Testis (tissue), 3 donors: ENCODE data around the gene THSD1. TPM values are rescaled to one million over a fixed set of nuclear protein-coding genes. Genes with fewer than 3 reads are reported as not detected.

Source experiments
- polyA plus RNA-seq: library from polyadenylated mRNA; stranded (reverse); fragments of 350-450 nt; fragmentation: Illumina TruSeq; extraction: RNeasy Lipid Tissue Mini Kit (QIAGEN cat#74804); gene quantifications from one replicate; pipeline ENCODE4 v1.2.3, GENCODE V29; 2014; ENCODE audit warnings: low read depth, low replicate concordance; ENCODE audit not compliant: insufficient read depth
- small RNA-seq, 2 donors: library from RNA; depleted of rRNA; stranded (forward); fragments of <200 nt; gene quantifications; one replicate each; pipeline ENCODE3, GENCODE V24; 2016
- total RNA-seq, 2 donors: library from RNA; depleted of rRNA; stranded (reverse); fragments of >200 nt; gene quantifications; one replicate each; pipeline ENCODE4 v1.2.3, GENCODE V29; 2016

Gene THSD1
- total and polyA plus RNA-seq, 3 donors from 2014 or later = 4.4 to 4.9 (median 4.7) TPM

Small RNAs within 50 kb of the gene (small RNA-seq; reads per million reads assigned to genes)
- 0 reads per million in 2 donors for gene RNY4P24

Other genes with a start within 250 kb of the THSD1 start
- 10 to 100 TPM; 26.3 to 41.3 TPM for gene NEK3, start 246.6 kb downstream of the THSD1 start, total RNA-seq
- 40.7 TPM for gene NEK3, start 246.6 kb downstream of the THSD1 start, polyA plus RNA-seq
- 10 to 100 TPM; 24.6 to 25.6 TPM for gene VPS36, start 44.5 kb upstream of the THSD1 start, total RNA-seq
- gene VPS36, start 44.5 kb upstream of the THSD1 start, polyA plus RNA-seq = 9.4 TPM
- gene CKAP2, start 49.3 kb upstream of the THSD1 start, total RNA-seq = 10 to 100 TPM; 33.8 to 43.2 TPM
- 27.0 TPM for gene CKAP2, start 49.3 kb upstream of the THSD1 start, polyA plus RNA-seq
- 1 to 10 TPM; 4.0 to 6.7 TPM for gene HNRNPA1L2, start 236.3 kb upstream of the THSD1 start, total RNA-seq
- gene HNRNPA1L2, start 236.3 kb upstream of the THSD1 start, polyA plus RNA-seq = 5.6 TPM
- gene SUGT1, start 246.7 kb upstream of the THSD1 start, total RNA-seq = 10 to 100 TPM; 49.1 to 54.2 TPM
- 63.4 TPM for gene SUGT1, start 246.7 kb upstream of the THSD1 start, polyA plus RNA-seq